Left ventricle myocardium superior (tissue), 1 donor: ENCODE results near the gene DGLUCY. TPM values are rescaled to one million over a fixed set of nuclear protein-coding genes. Genes with fewer than 3 reads are reported as not detected.
"Not testable (repeated sequence)": the region's sequence is repeated elsewhere in the genome, so short reads cannot be mapped to it uniquely, and the experiment has no call there.

Source experiments
- ATAC-seq: fragments of 200-7000 bp; cut with Tn5 transposase; one replicate; pipeline ENCODE4 v1.9.1; 2020; ENCODE audit warnings: mild to moderate bottlenecking, moderate library complexity
- DNase-seq: peaks from one replicate; pipeline ENCODE4 v3.0.0-alpha.2; 2020
- intact Hi-C: fragments of 100-400 bp; cut with micrococcal nuclease; formaldehyde crosslinking; loops from one replicate; pipeline ENCODE4 v1.11.0; 2022
- total RNA-seq: library from RNA; stranded (reverse); fragmentation: NEBNext Ultra II Directional; extraction: Animal tissue kit (Norgen Biotek cat#: 25700); gene quantifications from one replicate; pipeline ENCODE4 v1.2.1, GENCODE V29; 2021
- donor health status: DM: no; HTN: yes; CAD: no; lungs with severe emphysema.

The DGLUCY gene
- total RNA-seq, 1 donor from 2014 or later: 254 TPM

DNA sequence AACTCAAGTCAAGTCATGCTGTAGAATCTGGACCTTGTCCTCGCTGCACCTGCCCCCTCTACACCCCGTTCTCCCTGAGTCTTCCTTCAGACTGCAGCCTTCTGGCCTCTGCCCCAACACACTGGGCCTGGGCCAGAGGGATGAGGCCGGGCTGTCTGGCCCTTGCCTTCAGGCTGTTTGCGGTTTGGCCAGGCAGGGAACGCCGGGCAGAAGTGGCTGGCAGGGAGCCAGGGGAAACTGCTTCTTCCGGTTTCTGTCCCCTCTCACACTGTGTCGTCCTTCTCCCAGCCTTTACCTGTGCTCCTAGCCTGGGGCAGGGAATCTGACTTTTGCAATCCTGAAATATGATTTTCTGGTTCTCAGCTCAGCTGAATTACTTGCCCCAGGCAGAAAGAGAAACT is 13.5 kb downstream of the DGLUCY start:
- DNase-seq (peak; percentile 83), ATAC-seq (peak; percentile 68)
- intact Hi-C loops: no loop called here

DNA sequence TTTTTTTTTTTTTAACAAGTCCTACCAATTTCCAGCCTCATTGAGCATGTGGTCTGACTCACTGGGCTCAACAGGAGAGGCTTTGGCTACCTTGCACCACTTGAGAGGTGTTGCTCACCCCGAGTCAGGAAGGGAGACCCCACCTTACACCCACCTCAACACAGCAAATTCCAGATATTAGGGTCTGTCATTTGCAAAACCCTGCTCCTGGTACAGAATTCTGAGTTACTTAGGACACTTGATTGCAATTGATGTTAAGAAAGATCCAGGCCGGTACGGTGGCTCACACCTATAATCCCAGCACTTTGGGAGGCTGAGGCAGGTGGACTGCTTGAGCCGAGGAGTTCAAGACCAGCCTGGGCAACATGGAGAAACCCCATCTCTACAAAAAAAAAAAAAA is 14.1 kb downstream of the DGLUCY start:
- DNase-seq (no peak), ATAC-seq (no peak)
- intact Hi-C loops: no loop called here

DNA sequence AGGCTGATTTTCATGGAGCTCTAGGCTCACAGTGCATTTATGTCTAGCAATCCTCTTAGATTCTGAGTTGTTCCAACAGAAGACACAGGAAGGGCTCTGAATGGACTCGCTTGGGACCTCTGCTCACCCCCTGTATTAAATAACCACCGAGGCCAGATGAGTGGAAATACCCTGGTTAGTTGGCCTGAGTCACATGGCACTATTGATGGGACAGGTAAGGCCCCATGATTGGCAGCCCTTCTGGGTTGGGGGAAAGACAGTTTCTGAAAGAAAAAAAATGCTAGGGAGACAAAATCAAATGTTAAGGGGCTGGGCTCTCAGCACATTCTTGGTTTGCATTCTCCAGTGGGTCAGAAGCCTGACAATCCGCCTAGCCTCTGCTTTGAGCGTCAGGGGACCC is 14.8 kb downstream of the DGLUCY start:
- intact Hi-C loops: no loop called here
- DNase-seq: no peak
- ATAC-seq: no peak

DNA sequence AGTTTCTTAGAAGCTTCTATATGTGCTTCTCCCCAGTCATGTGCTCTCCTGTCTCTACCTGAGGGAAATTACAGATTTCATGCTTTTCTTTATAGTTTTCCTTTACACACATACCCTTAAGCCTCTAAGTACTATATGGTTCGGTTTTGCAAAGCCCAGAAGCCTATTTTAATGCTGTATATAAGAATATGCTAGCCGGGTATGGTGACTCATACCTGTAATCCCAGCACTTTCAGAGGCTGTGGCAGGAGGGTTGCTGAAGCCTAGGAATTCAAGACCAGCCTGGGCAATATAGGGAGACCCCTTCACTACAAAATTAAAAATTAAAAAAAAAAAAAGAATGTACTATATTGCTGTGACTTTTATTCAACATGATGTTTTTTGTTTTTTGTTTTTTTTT is 15.4 kb downstream of the DGLUCY start:
- DNase-seq (no peak), ATAC-seq (no peak)
- intact Hi-C loops: no loop called here

DNA sequence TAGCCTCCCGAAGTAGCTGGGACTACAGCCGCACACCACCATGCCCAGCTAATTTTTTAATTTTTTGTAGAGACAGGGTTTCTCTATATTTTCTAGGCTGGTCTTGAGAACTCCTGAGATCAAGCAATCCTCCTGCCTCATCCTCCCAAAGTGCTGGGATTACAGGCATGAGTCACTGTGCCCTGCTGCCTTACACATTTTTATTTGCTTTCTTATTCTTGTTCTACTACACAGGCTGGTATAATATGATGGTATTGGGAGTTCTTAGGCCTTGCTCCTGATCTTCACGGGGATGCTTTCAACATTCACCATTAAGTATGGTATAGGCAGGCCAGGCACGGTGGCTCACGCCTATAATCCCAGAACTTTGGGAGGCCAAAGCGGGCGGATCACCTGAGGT is 21.2 kb downstream of the DGLUCY start:
- no peak for ATAC-seq
- peak; percentile 11 for DNase-seq
- intact Hi-C loops: no loop called here

DNA sequence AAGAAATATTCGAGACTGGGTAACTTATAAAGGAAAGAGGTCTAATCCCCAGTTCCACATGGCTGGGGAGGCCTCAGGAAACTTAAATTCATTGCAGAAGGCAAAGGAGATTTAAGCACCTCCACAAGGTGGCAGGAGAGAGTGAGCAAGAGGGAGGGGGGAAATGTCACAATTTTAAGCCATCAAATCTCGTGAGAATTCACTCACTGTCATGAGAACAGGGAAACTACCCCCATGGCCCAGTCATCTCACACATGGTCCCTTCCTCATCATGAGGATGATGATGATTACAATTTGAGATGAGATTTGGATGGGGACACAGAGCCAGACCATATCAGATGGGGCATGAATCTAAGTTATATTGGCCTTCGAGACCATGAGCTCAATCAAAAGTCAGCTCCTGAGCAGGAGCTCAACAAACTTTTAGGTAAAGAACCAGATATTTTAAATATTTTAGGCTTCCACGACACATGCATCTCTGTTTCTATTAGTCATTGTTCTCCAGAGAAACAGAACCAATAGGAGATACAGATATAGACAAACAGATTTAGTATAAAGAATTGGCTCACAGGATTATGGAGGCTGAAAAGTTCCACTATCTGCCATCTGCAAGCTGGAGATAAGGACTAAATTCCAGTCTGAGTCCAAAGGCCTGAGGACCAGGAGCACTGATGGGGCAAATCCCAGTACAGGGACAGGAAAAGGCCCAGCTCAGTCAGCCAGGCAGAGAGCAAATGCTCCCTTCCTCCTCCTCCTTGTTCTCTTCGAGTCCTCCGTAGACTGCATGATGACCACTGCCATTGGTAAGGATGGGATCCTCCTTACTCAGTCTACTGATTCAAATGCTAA is 24.9 kb downstream of the DGLUCY start:
- ATAC-seq: peak; percentile 23
- no peak for DNase-seq
- intact Hi-C loops: no loop called here

DNA sequence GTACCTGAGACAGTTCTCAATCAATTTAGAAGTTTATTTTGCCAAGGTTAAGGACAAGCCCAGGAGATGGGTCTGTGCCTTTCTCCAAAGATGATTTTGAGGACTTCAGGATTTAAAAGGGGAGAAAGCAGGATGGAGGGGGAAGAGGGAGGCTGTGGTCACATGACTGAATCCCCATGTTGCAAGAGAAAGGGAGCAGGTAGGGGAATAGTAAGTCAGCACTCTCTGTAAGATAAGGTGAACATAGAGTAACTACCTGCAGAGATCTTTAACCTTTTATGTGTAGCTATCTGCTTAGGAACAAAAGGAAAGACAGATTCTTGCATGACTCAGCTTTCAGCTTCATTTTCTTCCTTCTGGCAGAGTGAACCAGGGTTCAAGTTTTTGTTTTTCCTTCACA is 25.9 kb downstream of the DGLUCY start:
- DNase-seq: no peak
- ATAC-seq: no peak
- intact Hi-C loops: no loop called here

DNA sequence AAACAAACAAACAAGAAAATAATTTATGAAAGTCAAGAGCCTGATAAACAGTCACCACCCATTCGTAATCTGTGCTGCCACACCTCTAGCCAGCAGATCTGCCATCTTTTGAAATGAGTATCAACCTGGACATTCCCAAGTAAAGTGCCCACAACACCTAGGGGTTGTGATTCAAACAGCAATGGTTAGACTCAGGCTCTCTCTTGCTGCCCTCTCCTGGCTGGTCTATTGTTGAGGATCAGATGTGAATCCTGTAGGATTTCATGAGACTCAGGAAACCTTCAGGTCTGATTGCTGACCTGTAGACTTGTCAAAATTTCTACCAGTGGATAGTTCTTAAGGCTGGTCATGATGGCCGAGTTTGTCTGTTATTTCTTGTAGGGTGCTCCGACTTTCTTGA is 26.8 kb downstream of the DGLUCY start:
- intact Hi-C loops: no loop called here
- DNase-seq (no peak), ATAC-seq (no peak)

DNA sequence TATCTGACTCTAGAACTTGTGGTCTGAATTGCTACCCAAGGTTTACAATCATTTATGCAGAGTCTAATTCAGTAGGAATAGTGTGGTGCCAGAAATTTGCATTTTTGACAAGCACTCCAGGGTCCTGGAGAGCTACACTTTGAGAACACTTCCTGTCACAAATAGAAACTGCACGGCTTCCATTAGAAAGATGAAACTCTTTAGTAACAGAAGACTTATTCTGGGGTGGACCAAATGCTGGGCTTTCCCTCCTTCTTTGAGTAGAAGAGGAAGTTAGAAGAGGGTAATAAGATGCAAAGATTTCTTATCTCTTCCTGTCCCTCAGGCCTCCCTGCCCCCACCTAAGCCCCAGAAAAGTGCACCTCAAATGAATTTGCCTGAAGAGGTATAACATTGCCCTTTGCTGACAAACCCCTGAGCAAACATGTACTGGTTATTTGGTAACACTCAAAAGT is 28.4 kb downstream of the DGLUCY start:
- ATAC-seq (no peak), DNase-seq (no peak)
- intact Hi-C loops: no loop called here

DNA sequence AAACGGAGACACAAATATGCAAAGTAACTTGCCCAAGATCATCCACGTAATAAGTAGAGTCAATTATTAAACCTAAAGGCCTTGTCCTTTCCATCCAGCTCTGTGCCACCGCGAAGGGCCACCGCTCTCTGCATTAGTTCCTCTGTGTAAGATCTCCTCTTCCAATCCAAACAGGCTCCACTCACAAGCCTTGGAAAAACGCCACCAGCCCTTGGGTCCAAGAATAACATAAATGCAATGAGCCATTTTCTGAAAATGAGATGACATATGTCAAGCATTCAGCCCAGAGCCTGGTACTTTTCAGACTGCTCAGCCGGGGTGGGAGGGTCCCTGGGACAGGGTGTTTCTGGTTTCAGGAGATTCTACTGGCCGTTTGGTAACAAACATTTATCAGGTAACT is 30.0 kb downstream of the DGLUCY start:
- ATAC-seq: peak; percentile 39
- intact Hi-C loops: no loop called here
- DNase-seq: peak; percentile 45

DNA sequence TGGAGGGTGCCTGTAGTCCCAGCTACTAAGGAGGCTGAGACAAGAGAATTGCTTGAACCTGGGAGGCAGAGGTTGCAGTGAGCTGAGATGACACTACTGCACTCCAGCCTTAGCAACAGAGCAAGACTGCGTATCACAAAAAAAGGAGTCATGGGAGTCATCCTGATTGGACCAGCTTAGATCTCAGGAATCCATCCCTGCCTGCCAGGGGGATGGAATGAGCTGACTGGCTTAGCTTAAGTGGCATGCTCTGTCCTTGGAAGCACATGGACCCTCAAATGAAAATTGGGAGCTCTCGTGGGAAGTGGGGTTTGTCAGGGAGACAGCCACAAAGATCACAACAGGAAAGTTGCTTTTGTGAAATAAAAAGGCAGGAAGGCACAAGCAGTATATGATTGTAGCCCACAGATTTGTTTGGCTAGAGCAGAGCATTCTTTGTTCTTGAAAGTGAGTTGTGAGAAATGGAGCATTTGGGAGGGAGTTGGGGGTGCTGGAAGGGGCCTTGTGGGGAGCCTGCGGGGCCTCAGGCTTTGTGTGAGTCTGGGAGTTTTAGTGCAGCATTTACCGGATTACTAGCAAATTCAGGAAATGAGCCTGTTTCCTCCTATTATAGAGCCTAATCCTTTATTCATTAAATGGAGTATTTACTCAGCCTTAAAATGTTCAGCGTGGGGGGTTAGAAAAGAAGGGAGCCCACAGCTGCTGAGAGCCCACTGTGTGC is 30.7 kb downstream of the DGLUCY start:
- DNase-seq (peak; percentile 9), ATAC-seq (peak; percentile 63)
- intact Hi-C loops: no loop called here

DNA sequence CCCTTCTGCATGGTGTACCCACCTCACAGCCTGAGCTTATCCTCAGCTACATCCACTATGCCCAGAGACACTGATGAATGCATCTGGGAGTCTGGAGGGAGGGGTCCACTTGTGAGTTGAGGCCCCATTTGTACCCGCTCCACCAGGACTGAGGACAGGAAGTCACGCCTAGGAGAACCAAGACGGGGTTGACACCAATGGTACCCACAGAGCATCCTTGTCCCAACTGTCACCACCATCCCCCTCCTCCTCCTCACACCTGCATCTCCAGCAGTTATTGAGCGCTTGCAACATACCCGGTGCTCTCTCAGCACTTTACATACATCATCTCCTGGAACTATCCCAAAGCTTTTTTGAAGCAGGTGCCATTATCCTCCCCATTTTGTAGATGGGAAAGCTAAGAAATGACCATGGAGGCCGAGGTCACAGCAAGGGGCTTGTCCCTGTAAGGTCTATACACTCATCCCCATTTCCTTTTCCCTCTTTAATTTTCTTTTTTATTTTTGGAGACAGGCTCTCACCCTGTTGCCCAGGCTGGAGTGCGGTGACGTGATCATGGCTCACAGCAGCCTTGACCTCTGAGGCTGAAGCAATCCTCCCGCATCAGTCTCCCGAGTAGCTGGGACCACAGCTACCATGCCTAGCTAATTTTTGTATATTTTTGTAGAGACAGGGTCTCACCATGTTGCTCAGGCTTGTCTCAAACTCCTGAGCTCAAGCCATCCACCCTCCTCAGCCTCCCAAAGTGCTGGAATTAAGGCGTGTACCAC is 31.7 kb downstream of the DGLUCY start:
- DNase-seq (peak; percentile 16), ATAC-seq (no peak)
- intact Hi-C loops: no loop called here

DNA sequence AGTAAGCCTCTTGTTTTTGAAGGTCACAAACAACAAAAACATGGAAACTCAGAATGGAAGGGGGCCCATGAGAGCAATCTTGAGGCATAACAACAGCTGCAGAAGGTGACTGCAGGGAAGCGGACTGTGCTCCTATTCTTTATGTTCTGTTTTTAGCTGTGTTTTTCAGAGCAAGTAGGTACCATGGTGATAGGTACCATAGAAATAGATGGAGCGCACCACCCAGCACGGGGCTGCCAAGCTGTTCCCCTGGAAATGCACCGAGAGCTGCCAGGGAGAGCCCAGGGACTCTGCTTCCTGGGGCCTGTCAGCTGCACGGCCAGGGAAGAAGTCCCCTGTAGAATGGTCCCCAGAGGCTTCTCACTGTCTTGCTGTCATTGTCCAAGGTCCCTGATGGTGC is 32.8 kb downstream of the DGLUCY start:
- ATAC-seq (peak; percentile 63), DNase-seq (peak; percentile 56)
- intact Hi-C loops: no loop called here

DNA sequence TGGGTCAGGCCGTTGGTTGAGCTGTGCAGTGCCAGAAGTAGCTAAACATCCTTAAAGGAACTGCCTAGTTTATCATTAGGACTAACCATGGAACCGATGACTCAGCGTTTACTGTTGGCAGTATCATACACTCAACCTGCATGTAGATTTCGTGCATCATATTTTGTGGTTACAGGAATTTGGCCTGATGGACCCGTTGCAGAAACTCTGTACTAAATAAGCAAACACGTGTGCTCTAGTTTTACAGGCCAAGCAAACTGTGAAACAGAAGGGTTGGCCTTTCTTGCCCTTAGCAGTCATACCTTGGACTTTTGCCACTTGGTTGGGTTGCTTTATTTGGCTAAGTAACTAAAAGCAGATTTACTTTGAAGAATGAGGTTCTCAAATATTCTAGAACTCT is 35.6 kb downstream of the DGLUCY start:
- ATAC-seq: peak; percentile 73

DNA sequence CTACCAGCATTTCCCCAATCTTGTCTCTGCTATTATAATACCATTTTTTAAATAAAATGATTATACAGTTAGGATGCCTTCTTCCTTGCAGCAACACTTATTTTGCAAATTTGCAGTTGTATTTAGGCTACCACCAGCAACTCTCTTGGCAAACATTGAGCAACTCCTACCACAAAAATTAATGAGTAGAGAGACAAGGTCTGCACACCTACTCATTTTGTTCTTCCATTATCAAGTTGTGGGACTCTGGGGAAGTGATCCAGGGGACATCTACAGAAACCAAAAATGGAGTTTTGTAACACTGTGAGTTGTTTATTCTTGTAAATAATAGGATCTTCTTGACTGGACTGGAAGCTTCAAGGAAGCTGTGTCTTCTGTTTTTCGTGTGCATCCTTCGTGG is 38.6 kb downstream of the DGLUCY start:
- intact Hi-C loops: no loop called here
- ATAC-seq: no peak
- DNase-seq: no peak

More for the DNA sequence above, 35.6 kb downstream of the DGLUCY start:
- intact Hi-C loops: no loop called here
- DNase-seq: no peak

DNA sequence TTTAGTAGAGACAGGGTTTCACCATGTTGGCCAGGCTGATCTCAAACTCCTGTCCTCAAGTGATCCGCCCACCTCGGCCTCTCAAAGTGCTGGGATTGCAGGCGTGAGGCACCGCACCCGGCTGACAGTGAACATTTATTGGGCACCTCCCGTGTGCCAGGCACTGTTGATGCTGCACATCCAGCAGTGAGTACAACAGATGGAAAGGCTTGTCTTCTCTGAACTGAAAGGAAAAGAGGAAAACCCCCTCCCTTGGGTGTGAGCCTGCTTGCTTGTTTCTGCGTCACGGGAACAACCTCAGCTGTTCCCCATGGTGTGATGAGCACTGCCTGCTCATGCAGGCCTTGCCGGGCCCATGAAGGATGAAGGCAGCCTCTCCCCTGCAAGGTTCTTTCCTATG is 39.5 kb downstream of the DGLUCY start:
- DNase-seq (no peak), ATAC-seq (no peak)
- intact Hi-C loops: no loop called here

DNA sequence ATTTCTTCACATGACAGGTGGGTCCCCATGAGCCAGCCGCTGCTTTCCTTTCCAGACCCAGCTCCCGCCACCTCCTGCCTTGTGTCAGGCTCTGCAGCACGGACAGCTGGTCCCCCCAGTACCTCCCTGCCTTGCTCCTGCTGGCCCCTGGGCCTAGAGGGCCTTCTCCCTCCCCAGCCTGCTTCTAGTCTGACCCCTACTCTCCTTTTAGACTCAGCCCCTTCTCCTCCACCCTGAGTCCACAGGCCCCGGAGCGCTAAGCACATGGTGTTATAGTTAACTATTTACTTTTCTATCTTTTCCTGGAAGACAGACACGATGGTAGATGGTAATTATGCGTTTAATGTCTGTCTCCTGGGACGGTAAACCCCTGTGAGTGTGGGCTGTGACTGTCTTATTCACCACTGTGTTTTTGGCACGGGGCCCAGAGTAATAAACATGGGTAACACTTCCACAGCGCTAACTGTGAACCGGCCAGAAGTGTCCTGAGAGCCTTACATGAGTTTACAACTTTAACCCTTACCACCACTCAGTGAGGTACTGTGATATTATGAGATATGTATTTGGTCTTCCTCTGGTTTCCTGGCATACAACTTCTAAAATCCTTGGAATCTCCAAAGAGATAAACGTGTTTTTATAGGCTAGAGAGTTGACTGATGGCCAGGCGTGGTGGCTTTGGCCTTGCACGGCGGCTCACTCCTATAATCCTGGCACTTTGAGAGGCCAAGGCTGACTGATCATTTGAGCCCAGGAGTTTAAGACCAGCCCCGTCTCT is 41.2 kb downstream of the DGLUCY start:
- intact Hi-C loops: no loop called here
- ATAC-seq (peak; percentile 58), DNase-seq (peak; percentile 62)

DNA sequence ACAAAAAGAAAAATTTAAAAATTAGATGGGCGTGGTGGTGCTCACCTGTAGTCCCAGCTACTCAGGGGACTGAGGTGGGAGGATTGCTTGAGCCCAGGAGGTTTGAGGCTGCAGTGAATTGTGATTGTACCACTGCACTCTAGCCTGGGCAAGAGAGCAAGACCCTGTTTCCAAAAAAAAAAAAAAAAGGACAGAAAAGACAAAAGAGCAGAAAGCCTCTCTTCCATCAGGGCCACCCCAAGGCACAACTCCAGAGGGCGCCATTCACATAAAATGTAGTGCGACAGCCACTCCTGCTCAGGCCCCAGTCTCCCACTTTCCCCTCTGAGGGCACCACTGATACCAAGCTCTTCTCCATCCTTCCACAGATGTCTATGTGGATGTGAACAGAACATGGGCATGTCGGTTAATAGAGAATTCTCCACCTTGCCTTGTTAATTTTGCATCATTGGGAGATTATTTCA is 41.8 kb downstream of the DGLUCY start:
- intact Hi-C loops: no loop called here
- no peak for ATAC-seq

DNA sequence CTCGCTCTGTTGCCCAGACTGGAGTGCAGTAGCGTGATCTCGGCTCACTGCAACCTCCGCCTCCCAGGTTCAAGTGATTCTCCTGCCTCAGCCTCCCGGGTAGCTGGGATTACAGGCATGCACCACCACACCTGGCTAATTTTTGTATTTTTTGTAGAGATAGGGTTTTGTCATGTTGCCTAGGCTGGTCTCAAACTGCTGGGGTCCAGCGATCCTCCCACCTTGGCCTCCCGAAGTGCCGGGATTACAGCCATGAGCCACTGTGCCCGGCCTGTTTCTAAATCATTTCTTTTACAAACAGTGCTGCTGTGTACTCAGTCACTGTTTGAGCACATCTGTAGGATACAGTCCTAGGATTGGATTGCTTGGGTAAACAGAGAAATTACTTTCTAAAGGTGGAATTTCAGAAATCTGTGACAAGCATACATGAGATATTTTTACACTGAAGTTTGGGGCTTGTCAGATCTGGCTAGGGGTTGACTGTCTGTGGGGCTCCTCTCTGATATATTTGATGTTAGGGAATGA is 42.3 kb downstream of the DGLUCY start:
- intact Hi-C loops, ATAC-seq: not testable (repeated sequence)
- DNase-seq: peak; percentile 6

More for the DNA sequence above, 41.8 kb downstream of the DGLUCY start:
- peak; percentile 18 for DNase-seq
